GM19452 (cell line): Measurements from ENCODE around the gene DNAJA4.
"Not testable (repeated sequence)": the region's sequence is repeated elsewhere in the genome, so short reads cannot be mapped to it uniquely, and the experiment has no call there.

Experiments
- ATAC-seq: cut with Tn5 transposase; IDR thresholded peaks from one replicate; pipeline ENCODE4 v1.9.1; 2021; ENCODE audit not compliant: unreplicated experiment

The DNAJA4 gene

DNA sequence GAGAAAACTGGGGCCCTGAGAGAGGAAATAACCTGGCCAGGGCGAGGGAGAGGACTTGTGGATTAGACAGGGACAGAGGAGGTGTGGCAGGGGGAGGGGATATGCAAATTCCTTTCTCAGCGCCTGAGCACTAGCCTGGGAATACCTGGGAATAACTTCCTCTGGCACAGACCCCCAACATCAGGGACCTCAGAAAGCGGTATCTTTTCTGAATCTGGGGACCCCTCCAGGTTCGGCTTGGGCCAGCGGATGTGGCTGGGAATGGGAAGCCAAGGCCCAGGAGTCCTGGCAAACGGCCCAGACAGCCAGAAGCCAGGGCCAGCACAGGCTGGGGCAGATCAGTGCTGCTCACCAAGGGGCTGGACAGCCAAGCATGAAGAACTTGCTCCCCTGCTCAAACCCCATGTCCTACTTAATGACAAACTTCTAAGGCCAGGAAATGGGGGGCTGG lies 20.8 kb upstream of the DNAJA4 start:
- no peak for ATAC-seq

DNA sequence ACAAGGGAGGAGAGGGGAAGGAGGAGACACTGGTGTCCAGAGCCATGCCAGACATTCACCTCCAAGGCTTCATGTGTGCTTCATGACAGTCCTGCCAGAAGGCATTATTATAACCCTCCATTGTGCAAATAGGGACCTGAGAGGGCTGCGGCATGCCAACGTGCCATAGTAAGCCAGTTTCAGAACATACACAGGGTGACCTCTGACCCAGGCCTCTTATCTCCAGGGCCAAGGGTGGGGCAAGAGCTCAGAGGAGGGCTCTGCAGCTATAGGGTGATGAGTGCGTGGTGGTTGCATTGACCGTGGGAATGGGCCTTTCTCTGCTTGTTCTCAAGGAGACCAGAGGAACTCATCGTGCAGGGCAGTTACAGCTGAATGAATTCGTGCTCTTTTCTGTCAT lies 20.3 kb upstream of the DNAJA4 start:
- ATAC-seq = no peak

DNA sequence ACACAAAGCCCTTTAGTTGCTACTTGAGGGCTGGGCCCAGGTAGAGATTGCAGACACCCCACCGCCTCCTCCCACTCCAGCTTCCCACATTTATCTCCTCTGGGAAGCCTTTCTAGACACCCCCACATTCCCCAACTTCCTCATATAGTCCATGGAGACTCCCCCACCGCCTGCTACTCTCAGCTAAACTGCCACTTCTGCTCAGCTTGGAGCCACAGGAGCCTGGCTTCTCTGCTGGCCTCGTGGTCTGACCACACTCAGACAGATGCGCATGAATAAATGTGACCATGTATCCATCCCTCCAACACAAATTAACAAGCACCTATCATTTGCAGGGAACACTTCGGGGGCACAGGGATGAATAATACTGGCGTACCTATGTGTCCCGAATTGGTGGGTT lies 19.5 kb upstream of the DNAJA4 start:
- no peak for ATAC-seq

DNA sequence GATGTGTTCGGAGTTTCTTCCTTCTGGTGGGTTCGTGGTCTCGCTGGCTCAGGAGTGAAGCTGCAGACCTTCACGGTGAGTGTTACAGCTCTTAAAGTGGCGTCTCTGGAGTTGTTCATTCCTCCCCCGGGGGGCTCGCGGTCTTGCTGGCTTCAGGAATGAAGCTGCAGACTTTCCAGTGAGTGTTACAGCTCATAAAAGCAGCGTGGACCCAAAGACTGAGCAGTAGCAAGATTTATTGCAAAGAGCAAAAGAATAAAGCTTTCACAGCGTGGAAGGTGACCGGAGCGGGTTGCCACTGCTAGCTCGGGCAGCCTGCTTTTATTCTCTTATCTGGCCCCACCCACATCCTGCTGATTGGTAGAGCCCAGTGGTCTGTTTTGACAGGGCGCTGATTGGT lies 19.0 kb upstream of the DNAJA4 start:
- not testable (repeated sequence) for ATAC-seq

DNA sequence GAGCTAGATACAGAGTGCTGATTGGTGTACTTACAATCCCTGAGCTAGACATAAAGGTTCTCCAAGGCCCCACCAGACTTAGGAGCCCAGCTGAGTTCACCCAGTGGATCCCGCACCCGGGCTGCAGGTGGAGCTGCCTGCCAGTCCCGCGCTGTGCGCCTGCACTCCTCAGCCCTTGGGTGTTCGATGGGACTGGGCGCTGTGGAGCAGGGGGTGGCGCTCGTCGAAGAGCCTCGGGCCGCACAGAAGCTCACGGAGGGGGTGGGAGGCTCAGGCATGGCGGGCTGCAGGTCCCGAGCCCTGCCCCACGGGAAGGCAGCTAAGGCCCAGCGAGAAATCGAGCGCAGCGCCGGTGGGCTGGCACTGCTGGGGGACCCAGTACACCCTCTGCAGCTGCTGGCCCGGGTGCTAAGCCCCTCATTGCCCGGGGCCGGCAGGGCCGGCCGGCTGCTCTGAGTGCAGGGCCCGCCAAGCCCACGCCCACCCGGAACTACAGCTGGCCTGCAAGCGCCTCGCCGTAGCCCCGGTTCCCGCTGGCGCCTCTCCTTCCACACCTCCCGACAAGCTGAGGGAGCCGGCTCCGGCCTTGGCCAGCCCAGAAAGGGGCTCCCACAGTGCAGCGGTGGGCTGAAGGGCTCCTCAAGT lies 18.3 kb upstream of the DNAJA4 start:
- ATAC-seq = not testable (repeated sequence)

DNA sequence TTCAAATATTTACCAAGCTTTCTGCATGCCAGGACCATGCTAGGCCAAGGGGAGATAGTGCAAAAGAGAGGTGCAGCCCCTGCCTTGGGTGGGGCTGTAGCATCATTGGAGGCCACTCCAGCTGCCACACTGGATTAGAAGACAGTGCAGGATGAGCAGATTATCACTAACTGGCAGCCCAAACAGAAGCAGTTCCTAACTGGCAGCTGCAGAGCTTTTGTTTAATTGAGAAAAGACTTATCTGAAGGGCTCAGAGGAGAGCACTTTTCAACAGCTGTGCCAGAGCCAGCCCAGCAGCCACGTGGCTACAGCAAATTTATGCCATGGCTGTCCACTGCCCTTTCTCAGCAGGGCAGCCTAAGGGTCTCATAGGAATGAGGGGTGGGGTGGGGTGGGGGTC lies 16.5 kb upstream of the DNAJA4 start:
- no peak for ATAC-seq

DNA sequence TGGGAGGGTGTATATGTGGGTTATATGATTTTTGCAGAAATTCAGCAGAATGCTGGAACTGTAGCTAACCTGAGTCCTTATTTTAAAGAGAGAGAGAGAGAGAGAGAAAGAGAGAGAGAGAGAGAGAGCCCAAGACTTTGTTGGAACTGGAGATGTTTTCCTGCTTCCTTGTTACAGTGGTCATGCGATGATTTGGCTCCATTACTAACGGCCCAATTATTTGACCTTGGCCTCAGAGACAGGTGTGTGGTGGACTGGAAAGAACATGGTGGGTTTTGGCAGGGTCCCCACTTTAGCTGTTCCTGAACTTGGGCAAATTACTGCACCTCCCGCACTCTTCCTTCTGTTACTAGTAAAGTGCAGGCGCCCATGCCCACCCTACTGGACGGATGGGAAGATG lies 15.2 kb upstream of the DNAJA4 start:
- ATAC-seq = no peak

DNA sequence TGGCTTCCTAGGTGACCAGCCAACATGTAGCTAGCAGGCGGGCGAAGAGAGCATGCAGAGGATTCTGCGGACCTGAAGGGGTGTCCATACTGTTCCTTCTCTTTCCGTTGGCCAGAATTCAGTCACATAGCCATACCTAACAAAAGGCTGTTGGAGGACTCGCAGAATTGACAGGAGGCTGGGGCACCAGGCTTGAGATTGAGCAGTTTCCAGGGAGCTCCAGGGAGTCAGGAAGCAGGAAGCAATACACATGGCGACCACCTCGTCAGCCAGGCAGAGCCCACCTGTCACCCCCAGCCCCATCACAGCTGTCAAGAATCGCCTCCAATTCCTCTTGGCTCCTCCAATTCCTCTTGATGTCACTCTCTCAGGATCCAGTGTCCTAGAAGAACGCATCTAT lies 13.2 kb upstream of the DNAJA4 start:
- no peak for ATAC-seq

DNA sequence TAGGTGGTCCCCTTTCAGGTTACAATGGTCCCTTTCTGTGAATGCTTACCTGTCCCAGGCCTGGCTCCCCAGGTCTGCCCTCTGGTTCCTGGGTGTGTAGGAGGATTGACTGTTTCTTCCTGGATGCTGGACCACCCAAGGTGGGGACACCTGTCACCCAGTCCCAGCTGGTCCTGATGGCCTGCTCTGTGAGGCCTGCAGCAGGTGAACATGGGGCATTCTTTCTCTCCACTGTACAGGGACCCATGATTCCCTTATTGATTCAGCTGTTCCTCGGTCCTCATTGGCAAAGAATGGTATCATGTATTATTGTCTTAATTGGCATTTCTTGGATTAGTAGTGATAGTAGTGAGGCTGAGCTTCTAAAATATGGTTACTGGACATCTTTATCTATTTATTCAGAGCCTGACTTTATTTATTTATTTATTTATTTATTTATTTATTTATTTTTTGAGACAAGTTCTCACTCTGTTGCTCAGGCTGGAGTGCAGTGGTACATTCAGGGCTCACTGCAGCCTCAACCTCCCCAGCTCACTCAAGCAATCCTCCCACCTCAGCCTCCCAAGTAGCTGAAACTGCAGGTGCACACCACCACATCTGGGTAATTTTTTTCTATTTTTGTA lies 8.8 kb upstream of the DNAJA4 start:
- ATAC-seq = no peak

DNA sequence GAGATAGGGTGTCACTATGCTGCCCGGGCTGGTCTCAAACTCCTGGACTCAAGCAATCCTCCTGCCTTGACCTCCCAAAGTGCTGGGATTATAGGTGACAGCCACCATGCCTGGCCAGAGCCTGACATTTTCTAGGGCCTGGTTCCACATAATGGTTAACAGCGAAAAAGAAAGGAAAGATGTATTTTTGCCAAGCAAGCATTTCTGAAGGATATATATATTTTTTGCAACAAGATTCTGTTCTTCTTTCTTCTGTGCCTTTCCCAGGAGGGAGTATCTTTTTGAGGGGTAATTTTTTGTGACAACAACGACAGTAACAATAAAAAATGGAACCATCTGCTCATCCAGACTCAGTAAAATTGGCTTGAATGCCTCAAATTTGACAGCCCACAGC lies 8.3 kb upstream of the DNAJA4 start:
- no peak for ATAC-seq

DNA sequence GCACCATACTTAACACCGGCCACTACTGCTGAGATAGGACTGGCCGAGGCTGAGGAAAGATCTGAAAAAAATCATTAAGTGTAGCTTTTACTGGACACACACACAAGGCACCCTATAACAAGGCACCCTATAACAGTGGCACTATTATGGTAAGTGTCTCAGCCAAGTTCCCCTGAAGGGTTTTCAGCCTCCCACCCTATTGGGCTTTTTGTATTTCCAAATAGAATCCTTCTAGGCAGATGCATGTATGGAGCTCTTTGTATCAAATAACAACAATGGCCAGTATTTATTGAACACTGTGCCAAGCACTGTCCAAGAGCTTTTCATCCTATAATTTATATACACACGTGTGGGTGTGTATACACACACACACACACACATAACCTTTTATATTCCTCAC lies 6.7 kb upstream of the DNAJA4 start:
- no peak for ATAC-seq

DNA sequence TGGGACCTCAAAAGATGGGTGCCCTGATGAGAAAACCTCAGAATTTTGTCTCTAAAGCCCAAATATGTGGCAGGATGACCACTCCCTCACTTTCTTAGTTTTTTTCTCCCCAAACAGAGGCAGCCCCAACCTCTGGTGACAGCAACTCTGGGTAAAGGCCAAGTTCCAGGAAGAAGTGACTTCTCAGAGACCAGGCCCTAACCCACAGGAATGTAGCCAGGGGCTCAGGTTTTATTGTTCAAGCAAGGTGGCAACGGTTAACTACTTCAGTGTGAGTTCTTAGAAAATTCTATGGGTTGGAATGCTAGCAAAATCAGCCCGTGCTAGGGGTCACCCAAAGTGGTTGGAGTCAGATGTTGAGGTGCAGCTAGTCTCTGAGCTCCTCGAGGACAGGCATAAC lies 5.1 kb upstream of the DNAJA4 start:
- no peak for ATAC-seq

DNA sequence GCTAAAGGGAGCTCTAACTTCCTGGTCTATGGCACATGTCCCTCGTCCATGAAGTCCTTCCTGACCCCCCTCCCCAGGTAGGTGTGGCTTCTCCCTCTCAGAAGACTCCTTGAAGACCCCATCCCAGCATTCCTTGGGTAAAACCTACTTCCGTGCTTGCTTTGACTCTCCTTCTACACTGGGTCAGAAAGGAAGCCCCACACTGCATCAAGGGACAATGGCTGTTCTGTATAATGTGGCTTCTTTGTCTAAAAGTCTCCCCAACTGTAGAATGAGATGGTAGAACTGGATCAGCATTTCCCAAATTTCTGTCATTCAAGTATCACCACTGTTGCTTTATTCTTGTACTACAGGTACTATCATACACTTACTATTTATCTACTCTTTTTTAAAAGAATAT lies 3.9 kb upstream of the DNAJA4 start:
- no peak for ATAC-seq

DNA sequence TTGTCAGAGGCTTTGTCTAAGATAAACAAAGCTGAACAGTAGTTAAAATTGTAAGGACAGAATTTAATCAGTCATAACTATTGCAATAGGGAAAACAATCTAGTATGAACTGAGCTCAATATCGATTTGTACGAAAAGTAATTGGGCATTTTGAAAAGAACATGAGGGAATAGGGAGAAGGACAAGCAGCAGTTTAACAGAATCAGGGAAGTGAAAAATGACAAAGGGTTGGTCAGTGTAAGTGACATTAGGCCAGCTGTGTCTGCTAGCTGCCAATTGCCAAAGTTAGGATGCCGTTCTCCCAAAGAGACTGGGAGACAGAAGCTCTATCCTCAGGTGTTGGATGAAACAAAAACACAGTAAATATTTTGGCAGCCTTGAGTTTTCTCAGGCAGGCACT lies 3.3 kb upstream of the DNAJA4 start:
- no peak for ATAC-seq

DNA sequence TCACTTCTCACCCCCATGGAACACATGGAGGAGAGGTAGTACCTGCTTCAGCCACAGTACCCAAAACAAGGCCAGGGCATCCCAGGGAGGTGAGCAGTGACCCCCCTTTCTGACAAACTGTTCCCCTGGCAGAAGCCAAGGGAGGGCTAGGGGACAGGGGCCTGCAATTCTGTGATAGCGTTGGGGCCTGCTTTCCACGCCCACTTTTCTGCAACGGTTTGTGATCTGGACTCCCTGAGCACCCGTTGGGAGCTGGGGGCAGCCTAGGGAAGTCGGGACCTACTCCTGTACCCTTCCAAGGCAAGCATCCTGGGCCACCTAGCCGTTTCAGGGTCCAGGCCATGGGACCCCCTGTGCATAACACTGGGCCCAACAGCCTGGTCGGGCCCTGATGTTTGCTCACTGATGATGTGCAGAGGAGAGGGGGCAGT lies 996 bp upstream of the DNAJA4 start:
- ATAC-seq = no peak

DNA sequence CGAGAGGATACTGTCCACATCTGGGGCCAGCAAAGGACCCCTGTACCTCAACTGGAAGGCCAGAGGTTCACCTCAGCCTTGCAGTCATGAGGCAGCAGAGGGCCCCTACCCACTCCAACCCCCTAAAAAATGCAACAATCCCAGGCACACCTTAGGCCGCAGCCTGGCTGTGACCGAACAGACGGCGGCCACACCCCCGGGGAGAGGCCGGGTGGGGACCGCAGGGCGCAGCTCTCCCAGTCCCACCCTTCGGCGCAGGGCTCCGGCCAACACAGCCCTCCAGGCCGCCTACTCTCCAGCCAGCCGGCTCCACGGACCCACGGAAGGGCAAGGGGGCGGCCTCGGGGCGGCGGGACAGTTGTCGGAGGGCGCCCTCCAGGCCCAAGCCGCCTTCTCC lies 457 bp upstream of the DNAJA4 start:
- no peak for ATAC-seq

DNA sequence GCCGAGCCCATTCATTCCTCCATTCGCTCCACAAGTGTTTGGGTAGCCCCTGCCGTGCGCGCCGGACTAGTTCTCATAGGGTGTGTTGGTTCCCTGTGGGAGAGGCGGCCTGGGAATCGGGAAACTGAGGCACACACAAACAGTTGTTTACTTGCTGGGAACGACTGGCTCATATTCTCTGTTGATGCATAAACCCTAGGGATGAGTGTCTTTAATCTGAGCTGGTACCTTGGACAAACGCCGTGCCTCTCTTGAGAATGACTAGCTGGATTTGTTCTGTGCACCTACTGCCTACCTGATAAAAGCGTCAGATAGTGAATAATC lies 737 bp downstream of the DNAJA4 start:
- no peak for ATAC-seq

DNA sequence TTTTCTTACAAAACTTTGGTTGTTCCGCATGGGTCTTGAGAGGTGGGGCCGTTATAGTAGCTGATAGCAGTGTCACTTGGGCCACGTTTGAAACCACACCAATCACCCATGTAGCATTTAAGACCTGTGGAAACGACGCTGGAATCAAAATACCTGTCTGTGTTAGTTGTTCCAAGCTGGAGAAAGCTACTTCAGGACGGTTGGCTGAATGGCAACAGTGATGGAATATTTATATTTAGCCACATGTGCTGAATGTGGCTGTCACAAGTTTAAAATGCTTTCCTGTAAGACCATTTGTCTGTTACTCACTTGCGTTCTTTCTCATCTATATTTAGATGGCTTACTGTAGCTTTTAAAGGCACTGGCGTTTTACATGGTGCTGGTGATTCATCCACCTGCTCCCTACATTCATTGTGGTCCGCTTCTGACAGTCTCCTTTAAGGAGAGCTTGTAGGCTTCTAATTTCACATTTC lies 1.4 kb downstream of the DNAJA4 start:
- ATAC-seq = no peak

DNA sequence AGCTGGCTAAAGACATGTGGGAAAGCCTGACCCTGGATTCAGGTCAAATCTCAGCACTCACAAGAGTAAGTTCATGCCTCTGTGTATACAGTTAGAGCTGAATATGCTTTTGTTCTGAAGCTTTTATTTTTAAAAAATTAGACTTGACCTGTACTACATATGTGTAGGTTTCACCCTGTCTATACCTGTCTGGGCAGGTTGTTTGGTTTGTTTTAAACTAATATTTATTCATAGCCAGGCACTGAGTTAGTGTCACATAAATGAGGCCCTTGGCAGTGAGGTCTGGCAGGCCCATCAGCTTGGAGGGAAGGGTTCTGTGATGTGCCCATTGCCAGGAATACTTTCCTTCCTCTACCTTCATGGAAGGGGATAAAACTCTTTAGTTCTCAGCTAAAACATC lies 1.9 kb downstream of the DNAJA4 start:
- ATAC-seq = no peak

DNA sequence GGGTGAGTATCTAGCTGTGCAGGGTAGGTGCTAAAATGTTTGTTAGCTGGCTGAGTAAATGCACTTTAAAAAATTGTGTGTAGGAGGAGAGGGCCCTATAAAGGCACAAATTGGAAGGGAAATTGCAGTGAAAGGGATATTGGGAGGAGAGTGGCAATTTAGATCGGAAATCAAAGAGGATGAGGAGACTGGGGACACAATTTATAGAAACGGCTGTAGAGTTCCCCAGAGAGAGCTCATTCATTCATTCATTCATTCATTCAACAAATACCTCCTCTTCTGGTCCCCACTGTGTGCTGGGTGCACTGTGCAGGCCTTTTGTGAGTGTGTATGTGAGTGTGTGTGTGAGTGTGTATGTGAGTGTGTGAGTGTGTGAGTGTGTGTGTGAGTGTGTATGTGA lies 2.4 kb downstream of the DNAJA4 start:
- no peak for ATAC-seq

DNA sequence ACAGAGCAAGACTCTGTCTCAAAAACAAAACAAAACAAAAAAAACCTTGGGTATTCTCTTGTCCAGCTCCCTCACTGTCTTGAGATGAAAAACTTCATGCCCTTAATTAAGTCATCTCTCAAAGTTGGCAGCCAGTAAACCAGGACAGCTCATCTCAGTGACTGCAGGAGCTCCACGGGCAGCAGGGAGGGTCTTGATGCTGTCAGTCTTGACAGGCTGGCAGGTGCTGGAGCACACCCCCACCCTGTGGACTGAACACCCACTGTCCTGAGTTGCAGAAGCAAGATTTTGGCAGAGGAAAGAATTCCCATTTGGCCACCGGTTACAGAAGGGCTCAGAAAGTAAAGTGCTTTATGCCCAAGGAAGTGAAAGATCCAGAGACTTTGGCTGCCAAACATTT lies 8.0 kb downstream of the DNAJA4 start:
- no peak for ATAC-seq

DNA sequence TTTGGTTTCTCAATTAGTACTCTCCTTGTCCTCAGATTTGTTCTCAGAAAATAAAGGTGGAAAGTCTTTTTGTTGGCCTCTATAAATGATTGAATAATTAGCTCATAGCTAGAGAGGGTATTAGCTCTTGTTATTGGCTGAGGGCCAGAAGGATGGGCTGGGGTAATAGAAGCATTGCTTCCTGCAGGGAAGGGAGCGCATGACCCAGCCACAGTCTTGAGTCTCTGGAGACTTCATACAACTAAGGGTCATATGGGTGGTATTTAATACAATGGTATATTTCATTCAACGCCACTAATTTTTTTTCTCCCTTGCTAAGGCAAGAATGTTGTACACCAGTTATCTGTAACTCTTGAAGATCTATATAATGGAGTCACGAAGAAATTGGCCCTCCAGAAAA lies 8.4 kb downstream of the DNAJA4 start:
- no peak for ATAC-seq

DNA sequence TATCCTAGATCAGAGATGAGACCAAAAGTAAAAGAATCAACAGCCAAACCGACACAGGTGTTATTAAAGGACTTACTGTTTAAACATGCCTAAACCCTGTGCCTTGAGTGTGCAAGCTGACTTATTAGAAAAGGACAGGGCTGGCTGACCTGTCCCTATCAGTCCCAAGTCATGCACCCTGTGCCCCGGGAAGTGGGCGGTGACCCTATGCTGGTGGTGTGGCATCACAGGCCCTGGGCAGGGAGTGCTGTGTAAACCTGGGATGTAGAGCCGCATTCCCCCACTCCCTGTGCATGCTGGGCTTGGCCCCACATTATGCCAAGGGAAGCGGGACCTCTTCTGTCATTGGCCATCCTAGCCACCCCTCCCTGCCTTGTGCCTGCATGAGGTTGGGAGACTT lies 10.6 kb downstream of the DNAJA4 start:
- ATAC-seq = no peak
